HepG2 (cell line): ENCODE data around the gene CIAPIN1. TPM values are rescaled to one million over a fixed set of nuclear protein-coding genes. Genes with fewer than 3 reads are reported as not detected.

ENCODE experiments used
- ATAC-seq: fragments of 200-7000 bp; cut with Tn5 transposase; 3 replicates; pipeline ENCODE4 v1.9.1; 2020; ENCODE audit warnings: mild to moderate bottlenecking, moderate library complexity
- BruUV-seq: library from RNA; stranded (reverse); fragments of 400-500 nt; replicated peaks from 2 replicates; lab custom pipeline; 2021; lab: Mats Ljungman, UMichigan
- CTCF ChIA-PET: fragments of 300-600 bp; formaldehyde crosslinking; extraction: SDS; loops from one replicate; lab custom pipeline; 2021; ENCODE audit warnings: low total read pairs, inconsistent platforms, low intra/inter-chr PET ratio; lab: Yijun Ruan, JAX
- POLR2A ChIA-PET: fragments of 350-600 bp; sonication (Branson Sonifier 250); formaldehyde crosslinking; loops from one replicate; lab custom pipeline; 2020; ENCODE audit warnings: antibody characterized with exemption, inconsistent platforms; lab: Yijun Ruan, JAX
- DNase-seq: peaks from one replicate; pipeline ENCODE4 v3.0.0-alpha.2; 2015; ENCODE audit warnings: low spot score
- FAIRE-seq: peaks from 3 replicates; lab custom pipeline; 2011; peaks lifted over from hg19 to GRCh38; lab: Jason Lieb, UNC
- H2AFZ ChIP-seq: one replicate; pipeline ENCODE4 v1.6.1; 2011; ENCODE audit warnings: low read length, inconsistent platforms
- H3K27ac ChIP-seq: fragments of 300-600 bp; 3 replicates; pipeline ENCODE4 v1.8.0; 2011; ENCODE audit warnings: mixed run types, mild to moderate bottlenecking, mixed read lengths, low read length, inconsistent platforms; ENCODE audit not compliant: insufficient read depth; ENCODE audit errors: extremely low read length
- H3K27me3 ChIP-seq, 2 experiments: fragments of 200-600 bp in 1 of 2; 2 replicates in 1 of 2; 3 replicates in 1 of 2; pipeline versions ENCODE4 v1.6.0 to v1.8.0; 2011; ENCODE audit warnings: low read length in 2 of 2, mild to moderate bottlenecking in 2 of 2, moderate library complexity in 2 of 2, inconsistent platforms in 1 of 2; ENCODE audit not compliant: insufficient read depth in 2 of 2, control insufficient read depth in 1 of 2
- H3K36me3 ChIP-seq, 2 experiments: fragments of 200-600 bp in 1 of 2; replicated peaks in 1 of 2; 2 replicates in 1 of 2; 3 replicates in 1 of 2; pipeline versions ENCODE4 v1.5.1 to v1.8.0; 2011; ENCODE audit warnings: low read length in 2 of 2, inconsistent platforms in 1 of 2; ENCODE audit not compliant: insufficient read depth in 2 of 2, control insufficient read depth in 1 of 2
- H3K4me1 ChIP-seq: 2 replicates; pipeline ENCODE4 v1.5.1; 2012; ENCODE audit warnings: low read length, inconsistent platforms; ENCODE audit not compliant: insufficient read depth
- H3K4me2 ChIP-seq: 2 replicates; pipeline ENCODE4 v1.6.0; 2011; ENCODE audit warnings: low read depth, low read length, inconsistent platforms
- H3K4me3 ChIP-seq, 3 experiments: fragments of 200-600 bp in 1 of 3; sonication (generic), shearing (Covaris generic) in 1 of 3; replicated peaks in 1 of 3; 2 replicates each; pipeline ENCODE4 v1.5.1; 2011 to 2016; ENCODE audit warnings: low read length in 3 of 3, inconsistent platforms in 2 of 3, low read depth in 2 of 3, mild to moderate bottlenecking in 2 of 3, control low read depth in 1 of 3, mixed read lengths in 1 of 3; ENCODE audit not compliant: insufficient read depth in 1 of 3
- H3K79me2 ChIP-seq: one replicate; pipeline ENCODE4 v1.6.1; 2011; ENCODE audit warnings: low read length, inconsistent platforms; ENCODE audit not compliant: insufficient read depth
- H3K9ac ChIP-seq: 2 replicates; pipeline ENCODE4 v1.6.0; 2011; ENCODE audit warnings: mild to moderate bottlenecking, low read depth, low read length, inconsistent platforms; ENCODE audit not compliant: insufficient read depth
- H3K9me3 ChIP-seq: 2 replicates; pipeline ENCODE4 v1.5.1; 2012; ENCODE audit warnings: mild to moderate bottlenecking, low read length
- H4K20me1 ChIP-seq: 2 replicates; pipeline ENCODE4 v1.6.0; 2011; ENCODE audit warnings: inconsistent platforms, mild to moderate bottlenecking, low read length, moderate library complexity; ENCODE audit not compliant: insufficient read depth
- ASH2L ChIP-seq: fragments of 300-600, 200-600 bp; sonication (generic); IDR thresholded peaks from 2 replicates; pipeline ENCODE4 v1.7.0; 2017; ENCODE audit warnings: low read depth, mild to moderate bottlenecking, moderate library complexity, mixed read lengths, low read length; ENCODE audit not compliant: insufficient read length
- BCL6 ChIP-seq: IDR thresholded peaks from 2 replicates; pipeline ENCODE4 v1.6.1; 2016; ENCODE audit warnings: missing genetic modification reagents, missing compliant biosample characterization
- CTCF ChIP-seq: sonication (generic); formaldehyde crosslinking; IDR thresholded peaks from 2 replicates; pipeline ENCODE4 v1.5.0; 2020; ENCODE audit warnings: mild to moderate bottlenecking, missing genetic modification reagents, moderate library complexity
- ESRRA ChIP-seq: sonication (generic); formaldehyde crosslinking; IDR thresholded peaks from 2 replicates; pipeline ENCODE4 v1.5.1; 2020; ENCODE audit warnings: mild to moderate bottlenecking, low read depth, missing genetic modification reagents
- GABPA ChIP-seq, 2 experiments: IDR thresholded peaks; 2 replicates each; pipeline ENCODE4 v1.6.1; 2011 to 2016; ENCODE audit warnings: low read depth in 2 of 2, low read length in 1 of 2, missing biosample characterization in 1 of 2, missing genetic modification characterization in 1 of 2
- HMG20A ChIP-seq: IDR thresholded peaks from 2 replicates; pipeline ENCODE4 v1.6.1; 2016; ENCODE audit warnings: borderline replicate concordance
- HNF4A ChIP-seq: sonication (generic); formaldehyde crosslinking; IDR thresholded peaks from 2 replicates; pipeline ENCODE4 v1.4.0; 2020; ENCODE audit warnings: missing genetic modification reagents
- HNRNPK ChIP-seq: fragments of 200-400 bp; formaldehyde crosslinking; IDR thresholded peaks from 2 replicates; pipeline ENCODE4 v1.6.1; 2018; ENCODE audit warnings: low read length, low read depth, moderate library complexity, mild to moderate bottlenecking; ENCODE audit not compliant: poor library complexity, severe bottlenecking
- KAT8 ChIP-seq: IDR thresholded peaks from 2 replicates; pipeline ENCODE4 v1.6.1; 2016; ENCODE audit warnings: missing genetic modification reagents, missing compliant biosample characterization
- NFKBIZ ChIP-seq: IDR thresholded peaks from 2 replicates; pipeline ENCODE4 v1.6.1; 2018; ENCODE audit warnings: missing genetic modification reagents, missing compliant biosample characterization
- PHB2 ChIP-seq: fragments of 450-650 bp; IDR thresholded peaks from 2 replicates; pipeline ENCODE4 v1.6.1; 2018; ENCODE audit not compliant: partially characterized antibody
- SAFB2 ChIP-seq: sonication (generic); formaldehyde crosslinking; IDR thresholded peaks from 2 replicates; pipeline ENCODE4 v1.5.1; 2020; ENCODE audit warnings: missing genetic modification reagents, low read depth, mild to moderate bottlenecking, borderline replicate concordance
- SAP130 ChIP-seq: IDR thresholded peaks from 2 replicates; pipeline ENCODE4 v1.6.1; 2016; ENCODE audit warnings: low read depth
- SOX13 ChIP-seq, 3 experiments: fragments of 450-650 bp in 1 of 3; sonication (generic) in 1 of 3; formaldehyde crosslinking in 1 of 3; IDR thresholded peaks in 2 of 3; conservative IDR thresholded peaks in 1 of 3; 2 replicates each; pipeline versions ENCODE4 v1.5.0 to v1.6.1; 2016 to 2020; ENCODE audit warnings: antibody characterized with exemption in 1 of 3, mild to moderate bottlenecking in 1 of 3, missing compliant biosample characterization in 1 of 3, missing genetic modification reagents in 1 of 3, moderate library complexity in 1 of 3
- ZFP62 ChIP-seq: sonication (generic); formaldehyde crosslinking; IDR thresholded peaks from 2 replicates; pipeline ENCODE4 v1.4.0; 2020; ENCODE audit warnings: missing genetic modification reagents
- ZKSCAN1 ChIP-seq: fragments of 150-350 bp; IDR thresholded peaks from 2 replicates; pipeline ENCODE4 v1.6.1; 2014; ENCODE audit warnings: low read length
- ZMYM4 ChIP-seq: sonication (generic); formaldehyde crosslinking; IDR thresholded peaks from 2 replicates; pipeline ENCODE4 v1.8.1; 2023; ENCODE audit warnings: mild to moderate bottlenecking, missing genetic modification reagents
- ZNF329 ChIP-seq: sonication (generic); formaldehyde crosslinking; IDR thresholded peaks from 2 replicates; pipeline ENCODE4 v1.9.0; 2021; ENCODE audit warnings: low read depth, mild to moderate bottlenecking, missing genetic modification reagents
- ZNF605 ChIP-seq: sonication (generic); formaldehyde crosslinking; IDR thresholded peaks from 2 replicates; pipeline ENCODE4 v1.8.0; 2022; ENCODE audit warnings: mild to moderate bottlenecking, missing genetic modification reagents
- ZNF619 ChIP-seq: sonication (generic); formaldehyde crosslinking; IDR thresholded peaks from 2 replicates; pipeline ENCODE4 v1.4.0; 2020; ENCODE audit warnings: mild to moderate bottlenecking, missing genetic modification reagents
- ZNF7 ChIP-seq: IDR thresholded peaks from 2 replicates; pipeline ENCODE4 v1.6.1; 2016; ENCODE audit warnings: missing biosample characterization, missing genetic modification reagents
- ZSCAN31 ChIP-seq: sonication (generic); formaldehyde crosslinking; IDR thresholded peaks from 2 replicates; pipeline ENCODE4 v1.5.0; 2020; ENCODE audit warnings: low read depth, mild to moderate bottlenecking, missing genetic modification reagents
- ZSCAN9 ChIP-seq: IDR thresholded peaks from 2 replicates; pipeline ENCODE4 v1.6.1; 2016; ENCODE audit warnings: borderline replicate concordance
- WGBS: methylation state at CpG from one replicate; pipeline ENCODE4 v1.1.6; 2017; ENCODE audit warnings: low lambda C conversion rate; 5-methylcytosine and 5-hydroxymethylcytosine counted together
- in situ Hi-C: cut with HindIII; loops from 2 replicates; pipeline ENCODE4 v1.10.0; 2017; ENCODE audit warnings: low pct_unique_long_range_greater_than_20kb; ENCODE audit not compliant: extremely low pct_ligation_motif_present
- intact Hi-C: fragments of 100-400 bp; cut with micrococcal nuclease; formaldehyde crosslinking; loops from one replicate; pipeline ENCODE4 v1.10.0; 2022; ENCODE audit not compliant: unreplicated experiment
- polyA plus RNA-seq, 8 experiments: library from polyadenylated mRNA; depleted of rRNA in 3 of 8; stranded (reverse) in 7 of 8; unstranded in 1 of 8; fragments of >200 nt; fragmentation: Illumina TruSeq in 4 of 8; extraction: Trizol in 4 of 8; gene quantifications; 2 replicates each; pipeline versions ENCODE4 v1.2.1 to v1.2.3, GENCODE V29; 2011 to 2016; ENCODE audit warnings: low read depth in 4 of 8, missing spikeins in 1 of 8, mixed read lengths in 1 of 8; ENCODE audit not compliant: insufficient read depth in 1 of 8
- total RNA-seq, 5 experiments: library from RNA; depleted of rRNA; stranded (reverse); fragments of >200 nt; fragmentation: Illumina TruSeq; extraction: Trizol; gene quantifications; 2 replicates each; pipeline ENCODE4 v1.2.3, GENCODE V29; 2016; ENCODE audit warnings: low read depth in 1 of 5

Gene CIAPIN1
- total and polyA plus RNA-seq, 2 of the 13 experiments (the other 11 are each of a cell fraction or from before 2014, with no cell fraction given): 69.3 to 89.7 TPM

DNA sequence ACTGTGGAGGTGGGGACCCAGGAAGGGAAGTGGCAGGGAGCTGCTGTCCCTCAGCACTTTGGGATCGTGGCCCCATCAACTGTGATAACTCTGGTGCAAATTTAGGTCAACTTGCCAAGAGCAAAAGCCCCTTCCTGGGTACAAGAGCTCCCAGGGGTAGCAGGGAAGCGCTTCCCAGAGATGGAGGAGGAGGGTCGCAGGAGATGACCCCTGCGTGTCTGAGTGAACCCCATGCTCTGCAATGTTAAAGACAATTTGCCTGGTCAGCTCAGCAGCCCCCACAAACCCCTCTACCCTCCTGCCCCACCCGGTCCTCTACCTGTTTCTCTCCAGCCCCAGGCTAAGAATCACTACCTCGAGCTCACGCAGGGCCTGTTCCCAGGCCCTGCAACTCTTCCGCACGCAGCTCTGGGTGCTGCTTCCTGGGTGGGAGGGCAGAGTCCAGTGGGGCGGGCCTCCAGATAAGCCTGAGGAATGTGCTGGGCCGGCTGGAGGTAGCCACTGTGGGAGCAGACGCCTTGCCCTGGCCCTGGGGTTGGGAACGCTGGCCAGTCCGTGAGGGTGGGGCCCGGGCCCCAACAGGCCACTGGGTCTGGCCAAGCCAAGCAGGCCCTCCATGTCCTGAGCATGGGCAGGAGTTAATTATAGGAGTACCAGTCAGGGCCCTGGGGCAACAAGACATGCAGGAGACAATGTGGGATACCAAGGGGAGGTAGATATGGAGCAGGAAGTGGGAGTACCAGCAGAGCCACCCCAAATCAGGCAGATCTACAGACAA lies 33.0 kb upstream of the CIAPIN1 start:
- BruUV-seq: no TSS peak
- Histone ChIP-seq H3K4me3 (peak overlapping the region; percentile 28 to 64 (median 52); a peak in 5 of 6 replicates), H3K27me3 (no peaks in the 10 kb centered on the region), H3K9me3 (no peaks in the 10 kb centered on the region), H3K27ac (peak overlapping the region; percentile 79), H4K20me1 (peaks cover 8% of the 10 kb centered on the region; the same call in 1 of the 2 replicates), H3K4me1 (peaks cover 95% of the 10 kb centered on the region), H3K4me2 (peak overlapping the region; percentile 93), H3K36me3 (peaks cover 1 to 3% of the 10 kb centered on the region in 2 experiments; a peak in 2 of 5 replicates), H3K79me2 (peaks cover 33% of the 10 kb centered on the region), H3K9ac (peak overlapping the region; percentile 68), H2AFZ (no peak overlapping the region)
- CTCF ChIA-PET: no interaction called here
- in situ Hi-C loops (loop anchor here (5.0 kb wide), 1 partner anchor 37 kb away; no protein-coding TSS in a partner anchor), intact Hi-C loops (no loop called here)
- ATAC-seq (peak; percentile 82), FAIRE-seq (no peak), DNase-seq (peak; percentile 88)
- POLR2A ChIA-PET: interaction anchor here (0.6 to 5.6 kb wide), 16 partner anchors 8 to 294 kb away, joined by 3 to 147 read pairs (median 4); partner anchors contain the start of genes CIAPIN1, COQ9, CX3CL1 and POLR2C
- WGBS: 11% methylated on average over 10 of the region's 15 CpGs
- TF ChIP-seq CTCF (CRISPR knock-in tag) (peak; percentile 19; the same call in 1 of the 2 replicates), ZSCAN31 (CRISPR knock-in tag) (peak; percentile 72; the same call in 1 of the 2 replicates), HMG20A (CRISPR knock-in tag) (peak; percentile 48; the same call in 1 of the 2 replicates), SOX13 (IDR thresholded peaks at IDR 0.05) (no peak), SOX13 (CRISPR knock-in tag; conservative IDR thresholded peaks at IDR 0.05 in 1 of 2, IDR thresholded peaks at IDR 0.05 in 1 of 2) (peak in 1 of 2 experiments; percentile 54; a peak in 1 of 4 replicates), ZMYM4 (CRISPR knock-in tag) (0 out of 2 replicates have a peak, but pooled peaks have one; percentile 43), ZNF7 (CRISPR knock-in tag) (no peak), ASH2L (peak; percentile 84), HNRNPK (peak; percentile 50), GABPA (IDR thresholded peaks at IDR 0.05; ENCODE audit: low read depth, low read length) (no peak), GABPA (CRISPR knock-in tag; IDR thresholded peaks at IDR 0.05; ENCODE audit: low read depth) (peak; percentile 51), ZSCAN9 (CRISPR knock-in tag) (peak; percentile 83; the same call in 1 of the 2 replicates), PHB2 (no peak), ZNF605 (CRISPR knock-in tag) (peak; percentile 88), ZNF329 (0 out of 2 replicates have a peak, but pooled peaks have one; percentile 40), BCL6 (CRISPR knock-in tag) (peak; percentile 48), ESRRA (peak; percentile 75), ZNF619 (CRISPR knock-in tag) (peak; percentile 37), NFKBIZ (CRISPR knock-in tag) (0 out of 2 replicates have a peak, but pooled peaks have one; percentile 57), HNF4A (CRISPR knock-in tag) (peak; percentile 97), SAFB2 (CRISPR knock-in tag) (peak; percentile 29; the same call in 1 of the 2 replicates), KAT8 (peak; percentile 91), ZKSCAN1 (peak; percentile 50; the same call in 1 of the 2 replicates), ZFP62 (no peak), SAP130 (CRISPR knock-in tag) (peak; percentile 85)
